AG10803 (cell line): ENCODE data around the gene EPN1.
A peak's percentile ranks its signal among the peaks of the same experiment; 100 is the strongest.

Experiments used
- DNase-seq: peaks from one replicate; pipeline ENCODE4 v3.0.0; 2010; ENCODE audit warnings: low read depth
- H3K4me3 ChIP-seq: 2 replicates; pipeline ENCODE4 v1.5.1; 2011; ENCODE audit warnings: mild to moderate bottlenecking, low read length, control low read depth
- CTCF ChIP-seq: conservative IDR thresholded peaks from 2 replicates; pipeline ENCODE4 v1.5.1; 2011; ENCODE audit warnings: mild to moderate bottlenecking, low read length, control low read depth, inconsistent platforms

EPN1 gene

GRCh38 chr19:55637534-55637933, 37.5 kb upstream of the EPN1 start:
- TF ChIP-seq CTCF, result no peak
- H3K4me3 ChIP-seq, result no peak overlapping the region
- no peak for DNase-seq

- peak; percentile 37 for DNase-seq
- peak; percentile 49 for TF ChIP-seq CTCF
- no peak overlapping the region for H3K4me3 ChIP-seq
These were observed 36.1 kb upstream of the EPN1 start for GRCh38 chr19:55638864-55639359.

- peak; percentile 46 for TF ChIP-seq CTCF
- peak overlapping the region; percentile 70 for H3K4me3 ChIP-seq
- peak; percentile 68 for DNase-seq
These were observed 34.9 kb upstream of the EPN1 start for GRCh38 chr19:55640043-55640576.

- peak within 1 kb of the TSS; percentile 70 for H3K4me3 ChIP-seq
- DNase-seq, result peak; percentile 69
- no peak for TF ChIP-seq CTCF
These were observed 34.2 kb upstream of the EPN1 start, which contains the start of gene ZNF580 for GRCh38 chr19:55640577-55641425. TSS of gene ZNF580 (plus strand) at chr19:55641002. CDS start at chr19:55642509, 1,507 bp downstream.

GRCh38 chr19:55641426-55642152, 33.4 kb upstream of the EPN1 start:
- no peak for DNase-seq
- peak overlapping the region; percentile 70 for H3K4me3 ChIP-seq
- TF ChIP-seq CTCF, result no peak

- peak overlapping the region; percentile 70 for H3K4me3 ChIP-seq
- no peak for DNase-seq
- no peak for TF ChIP-seq CTCF
These were observed 32.6 kb upstream of the EPN1 start for GRCh38 chr19:55642153-55643002.
